Mesothelial cell of epicardium (in vitro differentiated cells): ENCODE results near the gene THSD4. TPM values are rescaled to one million over a fixed set of nuclear protein-coding genes. Genes with fewer than 3 reads are reported as not detected.

Source experiments
- DNase-seq, 2 experiments: peaks; one replicate each; pipeline ENCODE4 v3.0.0; 2021; ENCODE audit warnings: low spot score in 2 of 2; ENCODE audit not compliant: unreplicated experiment in 2 of 2
- H3K27ac Mint-ChIP-seq: 2 replicates; pipeline ENCODE4 v1.8.0; 2021; ENCODE audit warnings: mixed read lengths
- H3K27me3 Mint-ChIP-seq: 2 replicates; pipeline ENCODE4 v1.8.0; 2021; ENCODE audit warnings: low read depth, mixed read lengths
- H3K36me3 Mint-ChIP-seq: 2 replicates; pipeline ENCODE4 v1.8.0; 2021; ENCODE audit warnings: mixed read lengths
- H3K4me1 Mint-ChIP-seq: 2 replicates; pipeline ENCODE4 v1.8.0; 2021; ENCODE audit warnings: mixed read lengths
- H3K4me3 Mint-ChIP-seq: 2 replicates; pipeline ENCODE4 v1.8.0; 2021; ENCODE audit warnings: mild to moderate bottlenecking, moderate library complexity, mixed read lengths
- H3K9me3 Mint-ChIP-seq: 2 replicates; pipeline ENCODE4 v1.8.0; 2021; ENCODE audit warnings: mixed read lengths
- CTCF ChIP-seq: fragments of 200-600 bp; sonication (generic); IDR thresholded peaks from one replicate; pipeline ENCODE4 v1.5.0; 2021; ENCODE audit warnings: antibody characterized with exemption; ENCODE audit not compliant: unreplicated experiment
- total RNA-seq: library from RNA; stranded (reverse); gene quantifications from 3 replicates; pipeline ENCODE4 v1.2.1, GENCODE V29; 2021

Gene THSD4
- total RNA-seq, 1 donor from 2014 or later: 93.9 TPM

DNA sequence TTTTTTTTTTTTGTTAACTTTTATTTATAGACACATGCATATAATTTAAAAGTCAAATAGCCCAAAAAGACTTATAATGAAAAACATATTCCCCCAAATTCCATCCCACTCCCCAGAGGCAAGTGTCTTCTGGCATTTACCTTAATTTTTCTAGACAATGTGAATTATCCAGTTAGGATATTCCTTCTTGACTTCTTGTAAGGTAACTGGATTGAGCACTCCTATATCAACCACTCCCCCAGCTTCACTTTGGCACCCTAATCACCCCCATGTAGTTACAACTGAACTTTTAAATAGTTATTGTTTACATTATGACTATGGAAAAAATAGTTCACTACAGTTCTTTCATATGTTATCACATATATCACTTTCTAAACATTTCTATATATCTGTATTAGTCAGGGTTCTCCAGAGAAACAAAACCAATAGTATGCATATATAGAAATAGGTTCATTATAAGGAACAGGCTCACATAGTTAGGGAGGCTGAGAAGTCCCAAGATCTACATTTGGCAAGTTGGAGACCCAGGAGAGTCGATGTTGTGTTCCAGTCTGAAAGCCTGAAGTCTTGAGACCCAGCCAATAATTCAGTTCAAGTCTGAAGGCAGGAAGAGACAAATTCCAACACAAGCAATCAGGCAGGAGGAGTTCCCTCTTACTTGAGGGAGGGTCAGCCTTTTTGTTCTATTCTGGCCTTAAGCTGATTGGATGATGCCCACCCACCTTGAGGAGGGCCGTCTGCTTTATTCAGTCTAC is 175.8 kb downstream of the THSD4 start:
- Mint-ChIP-seq H3K27me3 (no peaks in the 10 kb centered on the region), H3K36me3 (peaks cover 14% of the 10 kb centered on the region), H3K27ac (no peak overlapping the region), H3K4me1 (peaks cover 25% of the 10 kb centered on the region), H3K9me3 (peaks cover 9% of the 10 kb centered on the region), H3K4me3 (no peak overlapping the region)
- no peak for DNase-seq
- no peak for TF ChIP-seq CTCF

DNA sequence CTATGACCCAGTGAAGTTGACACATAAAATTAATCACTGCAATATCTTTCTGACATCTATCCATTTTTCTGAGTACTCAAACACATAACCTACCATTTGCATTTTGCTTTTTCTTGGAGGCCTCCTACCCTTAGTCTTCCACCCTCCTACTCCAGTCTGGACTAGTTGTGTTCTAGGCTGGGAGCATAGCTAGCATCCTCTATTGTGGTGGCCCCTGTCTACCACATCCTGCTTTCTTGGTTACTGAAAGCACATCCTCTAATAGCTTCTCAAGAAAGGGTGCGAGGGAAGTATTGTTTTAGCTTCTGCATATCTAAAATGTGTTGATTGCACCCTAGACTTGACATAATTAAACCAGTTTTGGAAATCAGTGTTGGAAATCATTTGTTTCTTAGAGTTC is 176.5 kb downstream of the THSD4 start:
- H3K4me1 Mint-ChIP-seq: peaks cover 29% of the 10 kb centered on the region
- H3K27me3 Mint-ChIP-seq: no peaks in the 10 kb centered on the region
- H3K9me3 Mint-ChIP-seq: peaks cover 9% of the 10 kb centered on the region
- no peak for TF ChIP-seq CTCF
- H3K27ac Mint-ChIP-seq: no peak overlapping the region
- H3K36me3 Mint-ChIP-seq: peaks cover 14% of the 10 kb centered on the region
- H3K4me3 Mint-ChIP-seq: no peak overlapping the region
- DNase-seq: no peak

- no peak overlapping the region for H3K4me3 Mint-ChIP-seq
- DNase-seq: no peak
- no peak for TF ChIP-seq CTCF
- H3K27ac Mint-ChIP-seq: peak overlapping the region; percentile 54
- peaks cover 9% of the 10 kb centered on the region for H3K9me3 Mint-ChIP-seq
- H3K36me3 Mint-ChIP-seq: peaks cover 14% of the 10 kb centered on the region
- peaks cover 32% of the 10 kb centered on the region for H3K4me1 Mint-ChIP-seq
- H3K27me3 Mint-ChIP-seq: no peaks in the 10 kb centered on the region
Measured at GRCh38 chr15:71293723-71294122, 178.5 kb downstream of the THSD4 start.

DNA sequence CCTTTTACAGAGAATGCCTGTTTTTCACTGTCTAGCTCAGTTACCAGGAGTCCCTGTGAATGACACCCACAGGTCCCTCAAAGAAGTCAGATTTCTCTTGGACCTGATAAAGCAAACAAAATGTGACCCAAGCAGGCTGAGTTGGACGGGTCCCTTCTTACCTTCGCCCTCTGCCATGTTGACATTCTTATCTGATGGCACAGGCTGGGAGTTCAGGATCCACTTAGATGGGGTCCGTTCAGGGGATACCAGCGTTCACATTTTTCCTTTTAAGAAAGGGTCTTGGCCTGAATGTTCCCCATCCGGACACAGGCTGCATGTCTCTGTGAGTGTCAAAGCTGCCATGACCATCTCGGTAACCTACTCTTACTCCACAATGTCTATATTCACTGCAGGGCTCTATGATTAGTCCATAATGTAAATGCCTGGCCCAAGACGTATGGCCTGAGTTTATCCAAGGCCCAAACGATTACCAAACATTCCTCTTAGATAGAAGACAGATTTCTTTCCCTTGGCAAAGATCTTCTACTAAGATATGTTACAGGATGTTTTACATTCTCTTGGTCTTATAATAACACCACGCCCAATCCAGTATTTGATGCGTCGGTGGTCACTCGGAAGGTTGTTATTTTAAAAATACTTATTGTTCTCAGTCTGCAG is 179.1 kb downstream of the THSD4 start:
- peak overlapping the region; percentile 54 for H3K27ac Mint-ChIP-seq
- H3K4me1 Mint-ChIP-seq: peaks cover 36% of the 10 kb centered on the region
- no peaks in the 10 kb centered on the region for H3K27me3 Mint-ChIP-seq
- no peak overlapping the region for H3K4me3 Mint-ChIP-seq
- peaks cover 14% of the 10 kb centered on the region for H3K36me3 Mint-ChIP-seq
- peaks cover 9% of the 10 kb centered on the region for H3K9me3 Mint-ChIP-seq
- TF ChIP-seq CTCF: no peak
- DNase-seq: no peak

- TF ChIP-seq CTCF: no peak
- H3K27ac Mint-ChIP-seq: peak overlapping the region; percentile 54
- peaks cover 9% of the 10 kb centered on the region for H3K9me3 Mint-ChIP-seq
- no peak for DNase-seq
- H3K4me3 Mint-ChIP-seq: no peak overlapping the region
- peaks cover 36% of the 10 kb centered on the region for H3K4me1 Mint-ChIP-seq
- H3K36me3 Mint-ChIP-seq: peaks cover 14% of the 10 kb centered on the region
- no peaks in the 10 kb centered on the region for H3K27me3 Mint-ChIP-seq
Measured at GRCh38 chr15:71294911-71295602, 179.8 kb downstream of the THSD4 start.
